G401.6 (cell line): ENCODE results near the gene NDUFAB1.
A peak's percentile ranks its signal among the peaks of the same experiment; 100 is the strongest.
"Not testable (repeated sequence)": the region's sequence is repeated elsewhere in the genome, so short reads cannot be mapped to it uniquely, and the experiment has no call there.

Experiments
- FAIRE-seq: peaks from 2 replicates; lab custom pipeline; 2012; peaks lifted over from hg19 to GRCh38; lab: Jason Lieb, UNC

Gene NDUFAB1

DNA sequence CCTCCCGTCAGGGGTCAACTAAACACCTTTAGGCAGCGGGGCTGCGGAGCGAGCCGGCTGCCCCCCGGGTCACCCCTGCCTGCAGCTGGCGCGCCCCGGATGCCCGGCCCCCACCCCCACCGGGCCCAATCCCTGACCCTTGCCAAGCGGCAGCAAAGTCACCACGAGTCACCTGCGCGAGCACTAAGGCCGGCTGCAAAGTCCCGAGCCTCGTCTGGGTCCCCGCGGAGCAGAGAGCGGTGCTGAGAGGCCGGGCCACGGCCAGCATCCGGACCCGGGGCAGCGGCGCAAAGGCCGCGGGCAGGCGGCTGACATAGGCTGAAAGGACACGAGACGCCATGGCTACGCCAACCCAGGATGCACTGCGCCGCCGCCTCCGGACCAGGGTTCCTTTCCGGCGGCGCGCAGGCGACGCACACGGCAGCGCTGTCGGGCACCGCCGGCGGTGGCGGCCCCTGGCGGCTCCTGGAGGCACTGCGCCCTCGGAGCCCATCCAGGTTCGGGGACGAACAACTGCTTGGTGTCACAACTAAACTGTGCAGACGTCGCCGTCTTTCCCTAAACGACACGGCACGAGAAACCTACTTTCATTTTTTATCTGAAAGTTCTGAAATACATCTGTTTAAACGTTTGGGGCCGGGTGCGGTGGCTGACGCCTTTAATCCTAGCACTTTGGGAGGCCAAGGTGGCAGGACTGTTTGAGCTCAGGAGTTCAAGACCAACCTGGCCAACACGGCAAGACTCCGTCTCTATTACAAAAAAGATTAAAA, at the start of gene NDUFAB1:
NDUFAB1 (minus strand) TSS at position 366 of the 770 bp plus-strand sequence; CDS start at position 340, 26 bp downstream.
- no peak for FAIRE-seq

- FAIRE-seq, result no peak
Measured at GRCh38 chr16:23642246-23642774, 46.2 kb upstream of the NDUFAB1 start.

GRCh38 chr16:23640931-23641765, 45.0 kb upstream of the NDUFAB1 start, which contains the start of the genes DCTN5 and PALB2:
TSS of gene DCTN5 (plus strand) at chr16:23641466. CDS start at chr16:23641543, 77 bp downstream.
TSS of gene PALB2 (minus strand) at chr16:23641310. CDS start at chr16:23641157, 153 bp downstream.
- FAIRE-seq, result peak; percentile 36

DNA sequence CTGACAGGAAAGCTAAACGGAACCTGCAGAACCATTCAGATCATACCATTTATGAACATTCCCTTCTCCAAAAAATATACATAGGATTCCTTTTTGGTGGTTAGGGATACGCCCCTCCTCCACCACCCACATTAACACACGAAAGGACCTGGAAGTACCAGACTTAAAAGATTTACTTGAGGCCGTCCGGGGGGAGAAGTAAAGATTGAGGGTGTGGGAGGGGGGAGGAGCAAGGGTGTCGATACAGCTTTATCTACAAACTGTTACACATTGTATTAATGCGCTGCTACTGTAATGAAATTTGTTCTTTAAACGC, 44.5 kb upstream of the NDUFAB1 start:
- FAIRE-seq, result no peak

DNA sequence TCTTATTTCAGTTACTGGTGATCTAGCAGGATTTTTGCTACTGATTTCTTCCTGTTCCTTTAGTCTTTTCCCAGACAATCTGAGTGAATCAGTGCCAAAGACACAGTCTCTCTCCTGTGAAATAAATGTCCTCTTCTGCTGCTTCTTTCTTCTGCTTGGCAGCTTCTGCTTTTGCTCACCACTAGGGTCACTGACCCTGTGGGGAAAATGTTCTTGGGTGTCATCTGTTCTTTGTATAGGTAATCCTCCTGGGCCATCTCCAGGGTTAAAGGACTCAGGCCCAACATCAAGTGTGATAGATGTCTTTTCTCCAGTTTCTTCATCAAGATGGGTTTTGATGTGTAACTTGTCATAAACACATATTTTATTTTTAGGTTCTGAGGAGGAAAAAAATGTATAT, 39.8 kb upstream of the NDUFAB1 start:
- no peak for FAIRE-seq

DNA sequence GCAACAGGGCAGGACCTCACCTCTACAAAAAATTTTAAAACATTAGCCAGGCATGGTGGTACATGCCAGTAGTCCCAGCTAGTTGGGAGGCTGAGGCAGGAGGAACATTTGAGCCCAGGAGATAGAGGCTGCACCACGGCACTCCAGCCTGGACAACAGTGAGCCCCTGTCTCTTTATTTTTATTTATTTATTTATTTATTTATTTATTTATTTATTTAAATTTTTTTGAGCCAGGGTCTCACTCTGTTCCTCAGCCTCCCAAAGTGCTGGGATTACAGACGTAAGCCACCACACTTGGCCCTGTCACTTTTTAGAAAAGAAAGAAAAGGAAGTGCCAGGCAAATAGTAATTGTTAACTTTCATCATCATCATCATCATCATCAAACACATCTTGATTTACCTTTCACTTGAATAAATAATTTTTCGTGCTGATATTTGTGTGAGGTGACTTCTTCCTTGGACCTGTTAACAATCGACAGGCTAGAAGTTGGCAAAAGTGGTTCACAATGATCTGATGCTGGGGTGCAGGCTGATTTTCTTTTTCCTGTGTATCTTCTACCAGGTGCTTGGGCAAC, 38.4 kb upstream of the NDUFAB1 start:
- FAIRE-seq, result no peak

DNA sequence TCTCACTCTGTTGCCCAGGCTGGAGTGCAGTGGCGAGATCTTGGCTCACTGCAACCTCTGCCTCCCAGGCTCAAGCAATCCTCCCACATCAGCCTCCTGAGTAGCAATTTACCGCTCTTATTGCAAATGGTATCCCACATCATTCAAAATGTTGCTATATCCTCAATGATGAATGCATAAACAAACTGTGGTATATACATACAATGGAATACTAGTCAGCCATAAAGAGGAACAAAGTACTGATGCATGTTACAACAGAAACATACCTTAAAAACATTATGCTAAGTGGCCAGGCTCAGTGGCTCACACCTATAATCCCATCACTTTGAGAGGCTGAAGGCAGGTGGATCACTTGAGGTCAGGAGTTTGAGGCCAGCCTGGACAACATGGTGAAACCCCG, 35.8 kb upstream of the NDUFAB1 start:
- FAIRE-seq, result not testable (repeated sequence)

GRCh38 chr16:23629516-23629915, 33.4 kb upstream of the NDUFAB1 start:
- FAIRE-seq, result no peak

DNA sequence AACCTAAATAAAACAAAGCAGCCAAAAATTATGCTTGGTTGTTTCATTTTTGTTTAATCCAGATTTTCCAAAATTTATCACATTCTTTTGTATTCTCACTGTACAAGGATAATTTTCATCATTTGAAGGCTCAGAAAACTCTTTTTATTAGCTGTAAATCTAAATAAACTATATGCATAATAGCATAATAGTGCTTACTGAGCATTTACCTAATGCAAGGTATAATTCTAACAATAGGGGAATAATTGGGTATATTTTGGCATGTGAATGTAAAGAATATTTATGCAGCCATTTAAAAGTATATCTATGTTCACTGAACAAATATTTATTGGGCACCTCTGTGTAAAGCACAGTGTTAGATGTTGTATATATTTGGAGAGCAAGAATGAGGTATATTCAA, 28.0 kb upstream of the NDUFAB1 start:
- no peak for FAIRE-seq

- FAIRE-seq, result no peak
Measured at GRCh38 chr16:23615805-23616204, 19.7 kb upstream of the NDUFAB1 start.

GRCh38 chr16:23611936-23612335, 15.8 kb upstream of the NDUFAB1 start:
- FAIRE-seq, result no peak

- FAIRE-seq, result not testable (repeated sequence)
Measured at GRCh38 chr16:23610905-23611304, 14.8 kb upstream of the NDUFAB1 start.

DNA sequence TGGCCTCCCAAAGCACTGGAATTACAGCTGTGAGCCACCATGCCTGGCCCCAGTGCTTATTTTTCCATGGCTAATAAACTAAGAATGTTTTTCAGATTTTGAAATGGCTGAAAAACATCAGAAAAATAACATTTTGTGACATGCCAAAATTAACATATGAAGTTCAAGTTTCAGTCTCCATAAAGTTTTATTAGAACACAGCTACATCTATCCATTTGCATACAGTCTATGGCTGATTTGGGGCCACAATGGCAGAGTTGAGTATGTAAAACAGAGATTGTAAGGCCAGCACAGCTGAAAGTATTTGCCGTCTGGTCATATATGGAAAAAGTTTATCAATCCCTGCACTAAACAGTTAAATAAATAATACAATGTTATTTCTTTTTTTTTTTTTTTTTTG, 13.8 kb upstream of the NDUFAB1 start:
- FAIRE-seq, result no peak

GRCh38 chr16:23608194-23608593, 12.1 kb upstream of the NDUFAB1 start:
- FAIRE-seq, result no peak

GRCh38 chr16:23607726-23608125, 11.6 kb upstream of the NDUFAB1 start:
- FAIRE-seq, result no peak

GRCh38 chr16:23597003-23597756, 1.1 kb upstream of the NDUFAB1 start:
- FAIRE-seq, result no peak

DNA sequence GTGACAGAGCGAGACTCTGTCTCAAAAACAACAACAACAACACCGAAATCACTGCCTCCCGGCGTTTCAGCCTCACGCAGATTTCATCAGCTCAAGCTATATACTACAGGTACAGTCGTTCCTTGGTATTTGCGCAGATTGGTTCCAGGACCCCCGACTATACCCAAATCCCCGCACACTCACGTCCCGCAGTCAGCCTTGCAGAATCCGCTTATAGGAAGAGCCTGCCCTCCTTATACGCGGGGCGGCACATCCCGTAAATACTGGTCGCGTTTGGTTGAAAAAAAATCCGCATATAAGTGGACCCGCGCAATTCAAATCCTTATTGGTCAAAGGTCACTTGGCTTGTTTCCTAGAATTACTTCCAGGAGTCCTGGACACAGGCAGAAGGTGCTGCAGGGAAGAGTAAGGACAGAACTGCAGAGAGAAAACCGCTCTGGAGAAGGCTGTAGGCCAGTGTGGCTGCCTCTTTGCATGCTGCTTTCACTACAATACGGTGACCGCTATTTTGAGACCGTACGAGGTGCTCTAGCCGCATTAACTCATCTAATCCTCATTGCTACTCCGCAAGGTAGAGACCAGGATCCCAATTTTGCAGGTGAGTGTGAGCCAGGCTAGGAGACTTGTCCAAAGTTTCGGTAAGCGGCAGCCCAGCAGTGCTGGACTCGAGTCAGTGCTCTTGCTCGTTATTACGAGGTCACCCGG, 718 bp downstream of the NDUFAB1 start:
- FAIRE-seq, result no peak

DNA sequence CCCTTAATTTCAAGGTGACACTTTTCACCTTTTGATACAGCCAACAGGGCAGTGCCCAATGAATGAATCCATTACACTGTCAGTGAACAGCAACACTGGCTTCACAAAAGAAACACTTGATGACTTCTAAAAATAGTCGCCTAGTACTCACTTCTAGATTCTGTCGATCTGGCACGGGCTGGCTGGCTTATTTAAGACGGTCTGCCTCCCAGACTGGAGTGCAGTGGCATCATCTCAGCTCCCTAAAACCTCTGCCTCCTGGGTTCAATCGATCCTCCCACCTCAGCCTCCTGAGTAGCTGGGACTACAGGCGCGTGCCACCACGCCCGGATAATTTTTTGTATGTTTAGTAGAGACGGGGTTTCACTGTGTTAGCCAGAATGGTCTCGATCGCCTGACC, 1.9 kb downstream of the NDUFAB1 start:
- FAIRE-seq, result no peak

- FAIRE-seq, result no peak
Measured at GRCh38 chr16:23590181-23590580, 5.9 kb downstream of the NDUFAB1 start.

DNA sequence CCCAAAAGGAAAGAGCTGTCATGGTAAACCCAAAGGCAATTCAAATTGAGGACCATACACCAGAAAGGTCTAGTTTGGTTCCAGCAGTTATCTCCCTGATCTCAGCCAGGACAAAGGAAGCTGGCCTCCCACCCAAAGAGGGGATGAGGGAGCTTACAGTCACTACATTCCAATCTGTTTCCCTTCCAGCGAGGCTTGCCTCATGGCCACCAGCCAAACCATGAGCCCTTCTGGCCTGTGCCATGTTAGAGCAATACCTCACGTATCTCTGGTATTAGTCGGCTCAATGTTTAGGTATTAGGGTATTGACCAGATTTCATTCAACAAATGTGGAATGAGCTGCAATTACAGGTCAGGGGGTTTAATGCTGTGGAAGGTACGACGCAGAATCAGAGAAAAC, 8.4 kb downstream of the NDUFAB1 start:
- FAIRE-seq, result no peak
